ENCODE results near the gene ATP12A. TPM values are rescaled to one million over a fixed set of nuclear protein-coding genes. Genes with fewer than 3 reads are reported as not detected.

Gene ATP12A
- polyA plus RNA-seq, 2 of the 4 experiments (the other 2 are of a cell fraction) = not detected

GRCh38 chr13:24636776-24637175 lies 43.4 kb upstream of the ATP12A start:
- no peak for TF ChIP-seq MAFK (IDR thresholded peaks at IDR 0.05; ENCODE audit: partially characterized antibody)
- TF ChIP-seq RFX5 (IDR thresholded peaks at IDR 0.05) = no peak
- TF ChIP-seq NR3C1 (IDR thresholded peaks at IDR 0.05) = no peak
- TF ChIP-seq, protein P1, sequence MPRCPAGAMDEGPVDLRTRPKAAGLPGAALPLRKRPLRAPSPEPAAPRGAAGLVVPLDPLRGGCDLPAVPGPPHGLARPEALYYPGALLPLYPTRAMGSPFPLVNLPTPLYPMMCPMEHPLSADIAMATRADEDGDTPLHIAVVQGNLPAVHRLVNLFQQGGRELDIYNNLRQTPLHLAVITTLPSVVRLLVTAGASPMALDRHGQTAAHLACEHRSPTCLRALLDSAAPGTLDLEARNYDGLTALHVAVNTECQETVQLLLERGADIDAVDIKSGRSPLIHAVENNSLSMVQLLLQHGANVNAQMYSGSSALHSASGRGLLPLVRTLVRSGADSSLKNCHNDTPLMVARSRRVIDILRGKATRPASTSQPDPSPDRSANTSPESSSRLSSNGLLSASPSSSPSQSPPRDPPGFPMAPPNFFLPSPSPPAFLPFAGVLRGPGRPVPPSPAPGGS (IDR thresholded peaks at IDR 0.05) = no peak
- TF ChIP-seq HDAC2 (IDR thresholded peaks at IDR 0.05) = no peak
- TF ChIP-seq CTCF (IDR thresholded peaks at IDR 0.05) = no peak
- no peak for TF ChIP-seq EHF (CRISPR knock-in tag; IDR thresholded peaks at IDR 0.05)
- TF ChIP-seq, protein P2, sequence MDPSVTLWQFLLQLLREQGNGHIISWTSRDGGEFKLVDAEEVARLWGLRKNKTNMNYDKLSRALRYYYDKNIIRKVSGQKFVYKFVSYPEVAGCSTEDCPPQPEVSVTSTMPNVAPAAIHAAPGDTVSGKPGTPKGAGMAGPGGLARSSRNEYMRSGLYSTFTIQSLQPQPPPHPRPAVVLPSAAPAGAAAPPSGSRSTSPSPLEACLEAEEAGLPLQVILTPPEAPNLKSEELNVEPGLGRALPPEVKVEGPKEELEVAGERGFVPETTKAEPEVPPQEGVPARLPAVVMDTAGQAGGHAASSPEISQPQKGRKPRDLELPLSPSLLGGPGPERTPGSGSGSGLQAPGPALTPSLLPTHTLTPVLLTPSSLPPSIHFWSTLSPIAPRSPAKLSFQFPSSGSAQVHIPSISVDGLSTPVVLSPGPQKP (IDR thresholded peaks at IDR 0.05; ENCODE audit: low read depth, low read length) = no peak
- WGBS (ENCODE audit: missing lambda C conversion rate) = 69% methylated on average over 7 of the region's 8 CpGs
- Histone ChIP-seq H3K4me1 (no peaks in the 10 kb centered on the region), H3K4me2 (no peak overlapping the region), H3K4me3 (no peak overlapping the region), H3K27ac (no peak overlapping the region), H3K9me3 (no peaks in the 10 kb centered on the region)
- no peak for ATAC-seq
- POLR2A ChIA-PET = no interaction called here
- FAIRE-seq = no peak
- CTCF ChIA-PET = interaction anchor here (1.0 kb wide), 1 partner anchor 9 kb away, joined by 5 read pairs; no protein-coding TSS in a partner anchor
- DNase-seq (ENCODE audit: low read depth in 1 of 2, low spot score in 1 of 2) = no peak

DNA sequence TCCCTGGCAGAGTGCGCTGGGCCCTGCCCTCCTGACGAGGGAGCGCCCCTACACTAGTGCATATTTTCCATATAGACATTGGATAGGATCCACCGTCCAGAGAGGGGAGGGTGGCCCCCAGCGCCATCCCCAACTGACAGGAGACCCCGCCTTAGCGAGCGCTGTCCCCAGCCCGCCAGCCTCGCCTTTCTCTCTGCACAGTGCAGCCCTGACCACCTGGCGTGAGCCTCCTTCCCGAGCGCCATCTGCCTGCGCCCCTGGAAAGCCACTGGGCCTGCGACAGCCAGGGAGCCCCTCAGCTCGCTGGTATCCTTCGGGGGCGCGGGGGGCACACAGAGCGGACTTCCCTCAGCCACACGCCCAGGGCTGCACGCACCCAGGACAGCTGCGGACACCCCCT lies 42.1 kb upstream of the ATP12A start:
- Histone ChIP-seq H3K4me2 (no peak overlapping the region), H3K4me3 (no peak overlapping the region), H3K9me3 (no peaks in the 10 kb centered on the region), H3K4me1 (no peaks in the 10 kb centered on the region), H3K27ac (no peak overlapping the region)
- ChIA-PET CTCF (interaction anchor here (1.0 kb wide), 1 partner anchor 34 kb away, joined by 4 read pairs; no protein-coding TSS in a partner anchor), POLR2A (no interaction called here)
- no peak for ATAC-seq
- no peak for DNase-seq (ENCODE audit: low read depth in 1 of 2, low spot score in 1 of 2)
- no peak for TF ChIP-seq CBX8 (IDR thresholded peaks at IDR 0.05)
- TF ChIP-seq, protein P3, sequence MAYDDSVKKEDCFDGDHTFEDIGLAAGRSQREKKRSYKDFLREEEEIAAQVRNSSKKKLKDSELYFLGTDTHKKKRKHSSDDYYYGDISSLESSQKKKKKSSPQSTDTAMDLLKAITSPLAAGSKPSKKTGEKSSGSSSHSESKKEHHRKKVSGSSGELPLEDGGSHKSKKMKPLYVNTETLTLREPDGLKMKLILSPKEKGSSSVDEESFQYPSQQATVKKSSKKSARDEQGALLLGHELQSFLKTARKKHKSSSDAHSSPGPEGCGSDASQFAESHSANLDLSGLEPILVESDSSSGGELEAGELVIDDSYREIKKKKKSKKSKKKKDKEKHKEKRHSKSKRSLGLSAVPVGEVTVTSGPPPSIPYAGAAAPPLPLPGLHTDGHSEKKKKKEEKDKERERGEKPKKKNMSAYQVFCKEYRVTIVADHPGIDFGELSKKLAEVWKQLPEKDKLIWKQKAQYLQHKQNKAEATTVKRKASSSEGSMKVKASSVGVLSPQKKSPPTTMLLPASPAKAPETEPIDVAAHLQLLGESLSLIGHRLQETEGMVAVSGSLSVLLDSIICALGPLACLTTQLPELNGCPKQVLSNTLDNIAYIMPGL (CRISPR knock-in tag; IDR thresholded peaks at IDR 0.05; ENCODE audit: borderline replicate concordance) = no peak
- TF ChIP-seq CTCF (IDR thresholded peaks at IDR 0.05) = no peak
- TF ChIP-seq JUN (IDR thresholded peaks at IDR 0.05) = no peak
- TF ChIP-seq EHMT2 (IDR thresholded peaks at IDR 0.05; ENCODE audit: low read depth) = no peak
- TF ChIP-seq HOXB5 (CRISPR knock-in tag; IDR thresholded peaks at IDR 0.05) = no peak
- TF ChIP-seq KDM1A (IDR thresholded peaks at IDR 0.05; ENCODE audit: low read depth) = no peak
- no peak for TF ChIP-seq RNF2 (IDR thresholded peaks at IDR 0.05; ENCODE audit: borderline replicate concordance, low read depth)
- no peak for TF ChIP-seq FOSB (CRISPR knock-in tag; IDR thresholded peaks at IDR 0.05)
- 100% methylated on average over 1 of the region's 23 CpGs for WGBS (ENCODE audit: missing lambda C conversion rate)
- FAIRE-seq = no peak
